Measurements from ENCODE around the gene KCNJ9. TPM values are rescaled to one million over a fixed set of nuclear protein-coding genes. Genes with fewer than 3 reads are reported as not detected.

KCNJ9 gene
- total and polyA plus RNA-seq, 2 donors (not counting 1 experiment from before 2014, with no cell fraction given) = not detected

DNA sequence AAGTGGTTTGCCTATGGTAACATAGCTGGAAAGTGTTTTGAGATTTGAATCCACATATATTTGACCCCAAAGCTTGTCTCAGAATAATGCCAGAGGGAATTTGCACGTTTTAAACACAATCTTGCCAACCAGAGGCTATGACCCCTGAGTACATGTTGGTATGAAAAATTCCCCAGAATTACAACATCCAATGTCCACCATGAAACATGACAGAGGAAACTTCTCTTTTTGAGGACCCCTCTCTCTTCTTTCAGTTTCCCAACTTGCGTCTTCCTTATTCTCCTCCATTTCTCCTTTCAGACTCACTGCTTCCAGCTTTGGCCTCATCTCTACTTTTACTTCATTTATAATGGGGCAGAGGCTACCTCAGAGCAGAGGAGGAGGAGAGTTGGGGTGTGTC lies 5.5 kb upstream of the KCNJ9 start:
- no peaks in the 10 kb centered on the region for H3K79me2 ChIP-seq (ENCODE audit: control insufficient read depth, insufficient read depth, low read length)
- no peaks in the 10 kb centered on the region for H4K20me1 ChIP-seq (ENCODE audit: control insufficient read depth, insufficient read depth, low read length, poor library complexity, severe bottlenecking)
- no peak overlapping the region for H3K4me2 ChIP-seq (replicated peaks; ENCODE audit: low read depth, low read length, poor library complexity, severe bottlenecking)
- no peak overlapping the region for H3K4me3 ChIP-seq (ENCODE audit: control extremely low read depth in 1 of 5, extremely low read depth in 1 of 5, insufficient read depth in 1 of 5, low read depth in 2 of 5, low read length in 4 of 5)
- H3K27ac ChIP-seq (ENCODE audit: low read length in 2 of 2) = no peak overlapping the region
- H3K4me1 Mint-ChIP-seq = no peaks in the 10 kb centered on the region
- H3K9me3 Mint-ChIP-seq (ENCODE audit: insufficient read depth) = no peaks in the 10 kb centered on the region
- no CpG with 5 or more reads among the region's 2 CpGs for WGBS (ENCODE audit: insufficient coverage)
- no peak overlapping the region for H2AFZ ChIP-seq (ENCODE audit: insufficient read depth, low read depth, low read length, poor library complexity, severe bottlenecking)
- no peak for ATAC-seq (ENCODE audit: low read depth)
- ChIA-PET CTCF (interaction anchor here (4.4 to 5.4 kb wide), 2 partner anchors 10 to 30 kb away, joined by 24 to 46 read pairs; no protein-coding TSS in a partner anchor), POLR2A (no interaction called here)
- no peak for DNase-seq
- peaks cover 1% of the 10 kb centered on the region in 2 donors for H3K4me1 ChIP-seq (ENCODE audit: control insufficient read depth in 2 of 2, insufficient read depth in 2 of 2, low read length in 2 of 2)
- H3K27ac Mint-ChIP-seq = no peak overlapping the region
- no peak overlapping the region for H3K9ac ChIP-seq (ENCODE audit: low read length)
- H3K36me3 ChIP-seq (replicated peaks in 1 of 2; ENCODE audit: control extremely low read depth in 1 of 2, control insufficient read depth in 1 of 2, extremely low read depth in 1 of 2, insufficient read depth in 2 of 2, low read length in 1 of 2) = no peaks in the 10 kb centered on the region
- H3K27me3 Mint-ChIP-seq = peaks cover 55% of the 10 kb centered on the region
- no peaks in the 10 kb centered on the region for H3K9me3 ChIP-seq (ENCODE audit: control extremely low read depth in 1 of 3, control insufficient read depth in 2 of 3, insufficient read depth in 1 of 3, low read length in 2 of 3)
- peaks cover 0 to 32% (median 25%) of the 10 kb centered on the region in 4 experiments for H3K27me3 ChIP-seq (replicated peaks in 1 of 4; ENCODE audit: control extremely low read depth in 1 of 4, control insufficient read depth in 3 of 4, insufficient read depth in 4 of 4, low read length in 3 of 4)
- H3K4me3 Mint-ChIP-seq = no peak overlapping the region
- intact Hi-C loops (cut with micrococcal nuclease) = loop anchor here (5.0 kb wide), 1 partner anchor 139 kb away; no protein-coding TSS in a partner anchor
- no peak for TF ChIP-seq EZH2 (IDR thresholded peaks at IDR 0.05; ENCODE audit: borderline replicate concordance, insufficient read depth, low read depth, low read length, poor library complexity, severe bottlenecking)
- TF ChIP-seq, protein P1, sequence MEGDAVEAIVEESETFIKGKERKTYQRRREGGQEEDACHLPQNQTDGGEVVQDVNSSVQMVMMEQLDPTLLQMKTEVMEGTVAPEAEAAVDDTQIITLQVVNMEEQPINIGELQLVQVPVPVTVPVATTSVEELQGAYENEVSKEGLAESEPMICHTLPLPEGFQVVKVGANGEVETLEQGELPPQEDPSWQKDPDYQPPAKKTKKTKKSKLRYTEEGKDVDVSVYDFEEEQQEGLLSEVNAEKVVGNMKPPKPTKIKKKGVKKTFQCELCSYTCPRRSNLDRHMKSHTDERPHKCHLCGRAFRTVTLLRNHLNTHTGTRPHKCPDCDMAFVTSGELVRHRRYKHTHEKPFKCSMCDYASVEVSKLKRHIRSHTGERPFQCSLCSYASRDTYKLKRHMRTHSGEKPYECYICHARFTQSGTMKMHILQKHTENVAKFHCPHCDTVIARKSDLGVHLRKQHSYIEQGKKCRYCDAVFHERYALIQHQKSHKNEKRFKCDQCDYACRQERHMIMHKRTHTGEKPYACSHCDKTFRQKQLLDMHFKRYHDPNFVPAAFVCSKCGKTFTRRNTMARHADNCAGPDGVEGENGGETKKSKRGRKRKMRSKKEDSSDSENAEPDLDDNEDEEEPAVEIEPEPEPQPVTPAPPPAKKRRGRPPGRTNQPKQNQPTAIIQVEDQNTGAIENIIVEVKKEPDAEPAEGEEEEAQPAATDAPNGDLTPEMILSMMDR (IDR thresholded peaks at IDR 0.05) = no peak

DNA sequence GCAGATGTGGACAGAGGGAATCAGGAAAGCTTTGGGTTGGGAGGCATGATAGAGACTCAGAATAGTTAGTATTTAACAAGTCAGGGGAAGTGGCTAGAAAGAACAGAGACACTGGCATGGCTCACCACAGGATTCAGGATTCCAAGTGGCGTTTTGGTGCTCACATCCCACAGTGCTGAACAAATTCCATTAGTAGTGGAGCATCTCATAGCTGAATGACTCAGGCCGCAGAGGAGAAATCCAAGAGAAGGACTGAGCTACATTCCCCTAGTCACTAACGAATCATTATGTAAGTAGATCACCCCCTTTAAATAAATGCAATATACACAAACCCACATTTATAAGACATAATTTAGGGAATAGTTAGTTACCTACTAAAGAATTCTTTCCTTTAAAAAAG lies 5.0 kb upstream of the KCNJ9 start:
- H2AFZ ChIP-seq (ENCODE audit: insufficient read depth, low read depth, low read length, poor library complexity, severe bottlenecking) = no peak overlapping the region
- DNase-seq (no peak), ATAC-seq (ENCODE audit: low read depth) (no peak)
- no peak overlapping the region for H3K4me3 Mint-ChIP-seq
- CTCF ChIA-PET = interaction anchor here (4.4 to 5.4 kb wide), 2 partner anchors 10 to 30 kb away, joined by 24 to 46 read pairs; no protein-coding TSS in a partner anchor
- 100% methylated on average over 1 of the region's 3 CpGs for WGBS (ENCODE audit: insufficient coverage)
- H3K4me3 ChIP-seq (ENCODE audit: control extremely low read depth in 1 of 5, extremely low read depth in 1 of 5, insufficient read depth in 1 of 5, low read depth in 2 of 5, low read length in 4 of 5) = no peak overlapping the region
- no peaks in the 10 kb centered on the region for H3K36me3 ChIP-seq (replicated peaks in 1 of 2; ENCODE audit: control extremely low read depth in 1 of 2, control insufficient read depth in 1 of 2, extremely low read depth in 1 of 2, insufficient read depth in 2 of 2, low read length in 1 of 2)
- TF ChIP-seq, protein P1 (IDR thresholded peaks at IDR 0.05) = no peak
- TF ChIP-seq EZH2 (IDR thresholded peaks at IDR 0.05; ENCODE audit: borderline replicate concordance, insufficient read depth, low read depth, low read length, poor library complexity, severe bottlenecking) = no peak
- POLR2A ChIA-PET = no interaction called here
- H3K27ac ChIP-seq (ENCODE audit: low read length in 2 of 2) = no peak overlapping the region
- no peak overlapping the region for H3K4me2 ChIP-seq (replicated peaks; ENCODE audit: low read depth, low read length, poor library complexity, severe bottlenecking)
- no peak overlapping the region for H3K27ac Mint-ChIP-seq
- H3K9me3 ChIP-seq (ENCODE audit: control extremely low read depth in 1 of 3, control insufficient read depth in 2 of 3, insufficient read depth in 1 of 3, low read length in 2 of 3) = no peaks in the 10 kb centered on the region
- no peaks in the 10 kb centered on the region for H3K9me3 Mint-ChIP-seq (ENCODE audit: insufficient read depth)
- H3K27me3 ChIP-seq (replicated peaks in 1 of 4; ENCODE audit: control extremely low read depth in 1 of 4, control insufficient read depth in 3 of 4, insufficient read depth in 4 of 4, low read length in 3 of 4) = peaks cover 0 to 35% (median 24%) of the 10 kb centered on the region in 4 experiments
- H3K9ac ChIP-seq (ENCODE audit: low read length) = no peak overlapping the region
- H3K4me1 ChIP-seq (ENCODE audit: control insufficient read depth in 2 of 2, insufficient read depth in 2 of 2, low read length in 2 of 2) = no peaks in the 10 kb centered on the region
- peaks cover 57% of the 10 kb centered on the region for H3K27me3 Mint-ChIP-seq
- no peaks in the 10 kb centered on the region for H3K79me2 ChIP-seq (ENCODE audit: control insufficient read depth, insufficient read depth, low read length)
- H3K4me1 Mint-ChIP-seq = no peaks in the 10 kb centered on the region
- intact Hi-C loops (cut with micrococcal nuclease) = loop anchor here (5.0 kb wide), 1 partner anchor 139 kb away; no protein-coding TSS in a partner anchor
- H4K20me1 ChIP-seq (ENCODE audit: control insufficient read depth, insufficient read depth, low read length, poor library complexity, severe bottlenecking) = no peaks in the 10 kb centered on the region
